Inferior parietal cortex (tissue), 1 donor: ENCODE measurements around the gene SLC29A4.
"Not testable (repeated sequence)": the region's sequence is repeated elsewhere in the genome, so short reads cannot be mapped to it uniquely, and the experiment has no call there.

Experiments
- DNase-seq: peaks from one replicate; pipeline ENCODE4 v3.0.0-alpha.2; 2016; ENCODE audit errors: extremely low spot score

The SLC29A4 gene

DNA sequence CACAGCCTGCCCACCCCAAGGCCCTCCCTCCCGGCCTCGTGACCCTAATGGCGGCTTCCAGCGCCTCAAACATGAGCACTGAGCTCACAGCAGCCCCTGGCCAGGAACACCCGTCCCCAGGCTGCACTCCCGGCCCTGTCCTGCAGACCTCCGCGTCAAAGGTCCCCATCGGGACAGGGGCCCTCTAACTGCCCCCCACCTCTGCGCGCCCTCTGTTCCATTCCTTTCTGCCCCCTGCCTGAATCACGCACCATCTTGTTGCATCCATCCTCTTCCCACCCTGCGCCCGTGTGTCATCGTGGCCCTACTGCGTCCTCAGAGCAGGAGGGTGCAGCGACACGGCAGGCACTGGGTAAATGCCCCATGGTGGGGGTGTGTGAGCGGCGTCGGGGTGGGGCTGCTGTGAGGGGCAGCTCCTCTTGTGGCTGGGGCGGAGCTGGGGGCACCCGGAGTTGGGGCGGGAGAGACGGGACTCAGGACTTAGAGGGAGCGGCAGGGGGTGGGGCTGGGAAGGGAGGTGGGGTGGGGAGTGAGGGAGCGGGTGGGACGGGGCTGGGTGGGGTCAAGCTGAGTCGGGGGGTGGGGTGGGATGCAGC is 13.4 kb downstream of the SLC29A4 start:
- DNase-seq, result no peak

DNA sequence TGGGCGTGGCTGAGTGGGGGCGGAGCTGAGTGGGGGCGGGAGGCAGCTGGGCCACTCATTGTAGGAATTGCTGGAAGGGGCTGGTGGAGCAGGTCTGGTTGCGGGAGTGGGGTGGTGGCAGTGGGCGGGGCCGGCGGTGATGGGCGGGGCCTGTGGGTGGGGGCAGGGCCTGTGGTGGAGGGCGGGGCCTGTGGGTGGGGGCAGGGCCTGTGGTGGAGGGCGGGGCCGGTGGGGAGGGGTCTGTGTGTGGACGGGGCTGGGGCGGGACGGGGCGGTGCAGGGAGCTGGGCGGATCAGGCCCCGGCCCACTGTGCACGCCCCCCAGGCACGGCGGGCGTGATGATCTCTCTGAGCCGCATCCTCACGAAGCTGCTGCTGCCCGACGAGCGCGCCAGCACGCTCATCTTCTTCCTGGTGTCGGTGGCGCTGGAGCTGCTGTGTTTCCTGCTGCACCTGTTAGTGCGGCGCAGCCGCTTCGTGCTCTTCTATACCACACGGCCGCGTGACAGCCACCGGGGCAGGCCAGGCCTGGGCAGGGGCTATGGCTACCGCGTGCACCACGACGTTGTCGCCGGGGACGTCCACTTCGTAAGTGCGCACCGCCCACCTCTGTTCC is 14.0 kb downstream of the SLC29A4 start:
- DNase-seq, result no peak

DNA sequence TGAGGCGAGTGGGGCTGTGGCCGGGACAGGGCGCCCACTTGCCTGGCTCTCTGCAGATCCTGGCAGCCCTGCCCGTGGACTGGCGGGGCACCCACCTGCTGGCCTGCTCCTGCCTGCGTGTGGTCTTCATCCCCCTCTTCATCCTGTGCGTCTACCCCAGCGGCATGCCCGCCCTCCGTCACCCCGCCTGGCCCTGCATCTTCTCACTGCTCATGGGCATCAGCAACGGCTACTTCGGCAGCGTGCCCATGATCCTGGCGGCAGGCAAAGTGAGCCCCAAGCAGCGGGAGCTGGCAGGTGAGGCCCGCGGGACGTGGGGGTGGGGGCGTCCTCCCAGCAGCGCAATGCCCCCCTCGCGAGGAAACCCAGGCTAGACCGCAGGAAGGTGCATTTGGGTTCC is 17.6 kb downstream of the SLC29A4 start:
- no peak for DNase-seq

DNA sequence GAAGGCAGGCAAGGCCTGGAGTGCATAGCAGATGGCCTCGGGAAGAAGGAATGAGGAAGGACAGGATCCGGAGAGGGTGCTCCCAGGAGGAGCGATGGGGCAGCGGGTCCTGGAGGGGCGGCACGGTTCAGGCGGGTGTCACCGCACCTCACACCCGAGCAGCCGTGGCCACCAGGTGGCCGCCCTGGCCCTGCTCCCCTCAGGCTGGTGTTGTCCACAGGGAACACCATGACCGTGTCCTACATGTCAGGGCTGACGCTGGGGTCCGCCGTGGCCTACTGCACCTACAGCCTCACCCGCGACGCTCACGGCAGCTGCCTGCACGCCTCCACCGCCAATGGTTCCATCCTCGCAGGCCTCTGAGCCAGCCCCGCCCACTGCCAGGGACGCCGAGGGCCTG is 19.8 kb downstream of the SLC29A4 start:
- DNase-seq, result no peak

DNA sequence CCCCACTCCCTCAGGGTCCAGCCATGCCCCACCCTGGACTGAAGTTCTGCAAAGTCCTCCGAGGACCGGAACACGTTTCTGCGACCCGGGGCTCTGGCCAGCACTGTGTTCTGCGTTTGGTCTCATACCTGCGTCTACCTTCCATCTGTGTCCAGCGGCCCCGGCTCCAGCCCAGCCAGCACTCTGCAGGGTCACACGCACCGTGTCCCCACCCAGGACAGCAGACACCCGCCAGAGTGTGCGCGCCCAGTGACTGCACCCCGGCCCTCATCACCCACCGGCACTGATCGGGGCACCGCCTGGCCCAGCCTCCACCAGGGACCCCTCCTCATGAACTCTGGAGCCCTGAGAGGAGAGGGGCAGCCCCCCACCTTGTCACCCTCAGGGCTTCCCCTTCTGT is 20.3 kb downstream of the SLC29A4 start:
- DNase-seq, result no peak

DNA sequence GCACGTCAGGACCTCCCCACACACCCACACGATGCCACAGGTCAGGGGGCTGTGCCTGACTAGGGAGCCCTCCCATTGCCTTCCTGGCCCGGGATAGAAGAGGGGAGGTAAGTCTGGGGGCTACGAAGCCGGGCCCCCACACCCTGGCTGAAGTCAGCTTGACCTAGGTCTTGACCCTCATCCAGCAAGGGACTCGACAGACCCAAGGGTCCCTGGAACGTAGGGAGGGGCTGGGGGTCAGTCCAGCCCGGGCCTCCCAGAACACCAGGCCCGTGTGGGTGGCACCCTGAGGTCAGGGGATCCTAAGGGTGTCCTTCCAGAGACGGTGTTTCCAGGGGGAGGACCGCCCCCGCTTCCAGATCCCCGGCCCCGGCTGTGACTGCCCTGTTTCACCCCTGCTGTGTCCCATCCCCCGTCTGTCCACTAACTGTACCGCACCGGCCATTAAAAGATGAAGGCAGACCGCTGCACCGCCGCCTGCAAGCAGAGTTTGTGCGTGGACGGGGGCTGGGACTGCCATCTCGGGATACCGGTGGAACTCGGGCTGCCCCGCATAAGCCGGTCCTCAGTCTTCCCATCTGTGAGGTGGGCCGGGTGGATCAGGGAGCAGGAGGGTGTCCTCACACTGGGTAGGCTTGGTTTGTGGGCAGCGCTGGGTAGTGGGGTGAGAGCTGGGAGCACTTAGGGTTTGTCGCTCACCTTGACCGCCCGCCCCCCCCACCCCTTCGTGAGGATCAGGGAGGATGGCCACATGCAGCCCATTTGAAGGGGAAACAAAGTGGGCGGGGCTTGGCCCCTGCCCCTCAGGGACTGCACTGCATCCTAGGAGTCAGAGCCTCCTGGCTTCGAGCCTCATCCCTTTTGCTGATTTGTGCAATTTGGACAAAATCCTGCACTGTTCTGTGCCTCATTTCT is 21.1 kb downstream of the SLC29A4 start:
- no peak for DNase-seq

DNA sequence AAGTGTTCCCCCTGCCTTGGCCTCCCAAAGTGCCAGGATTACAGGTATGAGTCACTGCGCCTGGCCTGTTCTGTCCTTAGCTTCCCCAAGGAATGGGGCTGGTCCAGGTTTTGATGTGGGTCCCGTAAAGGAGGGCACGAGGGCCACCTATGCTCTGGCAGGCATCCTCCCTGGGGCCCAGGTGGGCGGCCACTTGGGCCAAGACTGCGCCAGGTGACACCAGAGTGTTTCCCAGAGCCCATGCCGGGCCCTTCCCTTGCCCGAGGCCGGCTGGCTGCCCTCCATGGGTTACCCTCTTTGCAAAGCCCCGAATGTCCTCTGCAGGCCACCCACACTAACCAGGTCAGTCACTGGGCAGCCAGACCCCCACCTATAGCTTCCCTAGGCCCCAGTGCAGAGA is 22.3 kb downstream of the SLC29A4 start:
- not testable (repeated sequence) for DNase-seq

DNA sequence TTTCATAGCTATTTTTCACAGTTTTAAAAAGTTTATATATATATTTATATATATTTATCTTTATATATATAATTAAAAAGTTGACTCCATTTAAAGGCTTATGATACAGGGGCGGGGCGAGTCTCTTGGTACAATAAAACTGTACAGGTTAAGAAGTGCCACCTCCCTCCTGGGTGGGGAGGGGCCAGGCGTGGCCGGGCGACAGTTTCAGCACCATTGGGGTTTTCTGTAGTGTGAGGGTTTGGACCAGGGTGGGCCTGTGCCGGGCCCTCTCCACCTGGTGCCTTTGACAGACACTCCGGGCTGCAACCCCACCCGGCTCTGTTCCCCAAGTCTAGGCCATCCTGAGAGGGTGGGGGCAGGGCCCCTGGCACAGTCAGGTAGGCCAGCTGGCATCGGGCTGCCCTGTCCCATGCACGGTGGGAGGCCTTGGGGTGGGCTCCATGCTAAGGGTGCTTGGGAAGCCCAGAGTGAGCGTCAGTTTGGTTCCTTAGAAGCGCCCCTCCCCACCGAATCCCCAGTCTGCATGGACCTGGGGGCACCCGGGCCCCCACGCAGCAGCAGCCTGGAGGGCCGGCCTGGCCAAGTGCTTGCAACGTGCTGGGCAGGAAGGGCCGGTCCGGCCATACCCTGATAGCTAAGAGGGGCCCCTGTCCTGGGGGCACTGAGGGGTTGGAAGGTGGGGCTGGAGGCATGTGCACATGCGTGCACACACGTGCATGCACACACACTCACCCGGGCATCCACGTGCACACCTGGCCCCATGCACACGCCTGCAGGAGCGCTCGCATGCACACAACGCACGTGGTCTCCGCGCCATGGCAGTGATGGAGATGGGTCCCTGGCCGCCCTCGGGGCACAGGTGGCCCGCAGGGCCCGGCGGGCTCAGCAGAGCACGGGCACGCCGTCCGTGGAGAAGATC is 24.7 kb downstream of the SLC29A4 start:
- DNase-seq, result not testable (repeated sequence)

DNA sequence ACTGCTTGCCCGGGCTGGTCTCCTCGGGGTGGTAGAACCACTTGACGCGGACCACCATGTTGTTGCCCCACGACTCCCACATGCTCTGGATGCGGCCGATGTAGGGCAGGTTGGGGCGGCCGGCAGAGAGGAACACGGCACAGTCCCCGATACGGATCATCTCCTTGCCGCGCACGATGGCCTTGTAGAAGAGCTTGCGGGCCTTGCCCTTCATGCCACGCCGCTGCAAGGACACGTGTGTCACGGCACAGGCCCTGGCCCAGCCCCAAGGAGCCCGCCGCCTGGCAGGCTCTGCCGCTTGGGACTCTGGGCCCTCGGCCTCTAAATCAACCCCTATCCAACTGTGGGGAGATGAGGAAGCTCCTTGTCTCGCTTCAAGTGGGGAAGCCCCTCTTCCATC is 26.4 kb downstream of the SLC29A4 start:
- DNase-seq, result no peak

DNA sequence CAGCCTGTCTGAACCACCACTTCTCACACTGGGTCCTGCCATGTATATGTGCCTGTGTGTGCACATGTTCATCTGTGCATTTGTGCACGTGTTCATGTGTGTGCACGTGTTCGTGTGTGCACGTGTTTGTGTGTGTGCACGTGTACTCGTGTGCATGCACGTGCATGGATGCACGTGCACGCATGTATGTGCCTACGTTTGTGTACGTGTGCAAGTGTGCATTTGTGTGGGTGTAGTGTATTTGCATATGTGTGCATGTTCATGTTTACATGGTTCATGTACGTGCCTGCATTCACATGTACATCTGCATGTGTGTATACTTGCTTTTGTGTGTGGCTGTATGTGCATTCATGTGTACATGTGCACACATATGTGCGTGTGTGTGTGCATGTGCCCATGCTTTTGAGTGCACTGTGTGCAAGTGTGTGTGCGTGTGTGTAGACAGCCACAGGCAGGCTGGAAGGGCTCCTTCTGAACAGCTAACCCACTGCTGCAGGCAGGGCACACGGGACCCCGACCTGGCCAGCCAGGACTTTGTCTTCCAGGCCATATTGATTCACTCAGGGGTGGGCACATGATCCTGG is 28.2 kb downstream of the SLC29A4 start:
- no peak for DNase-seq

DNA sequence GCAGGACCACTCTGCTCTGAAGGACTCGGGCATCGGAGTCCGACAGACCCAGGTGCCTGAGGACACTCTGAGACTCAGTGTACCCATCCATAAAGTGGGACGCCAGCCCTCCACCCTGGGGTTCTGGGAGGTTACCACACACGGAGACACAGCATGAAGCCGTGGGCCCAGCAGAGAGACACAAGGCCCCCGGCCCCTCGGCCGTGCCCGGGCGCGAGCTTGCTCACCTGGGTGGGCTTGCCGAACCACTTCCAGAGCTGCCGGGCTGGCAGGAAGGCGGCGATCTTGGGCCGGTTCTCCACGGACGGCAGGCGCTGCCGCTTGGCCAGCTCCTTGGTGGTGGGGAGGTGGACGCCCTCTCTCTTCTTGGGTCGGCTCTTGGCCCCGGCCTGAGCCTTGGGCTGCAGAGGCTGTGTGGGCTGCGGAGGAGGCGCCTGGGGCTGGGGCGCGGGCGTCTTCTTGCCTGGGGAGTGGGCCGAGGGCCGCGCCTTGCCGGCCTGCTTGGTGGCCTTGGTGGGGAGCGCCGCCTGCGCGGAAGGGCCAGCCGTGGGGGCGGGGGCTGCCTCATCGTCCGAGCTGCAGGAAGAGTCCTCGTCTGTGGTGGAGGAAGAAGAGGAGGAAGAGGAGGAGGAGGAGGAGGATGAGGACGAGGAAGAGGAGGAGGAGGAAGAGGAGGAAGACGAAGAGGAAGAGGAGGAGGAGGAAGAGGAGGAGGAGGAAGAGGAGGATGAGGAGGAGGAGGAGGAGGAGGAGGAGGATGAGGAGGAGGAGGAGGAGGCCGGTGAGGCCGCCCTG is 29.7 kb downstream of the SLC29A4 start:
- DNase-seq, result not testable (repeated sequence)

DNA sequence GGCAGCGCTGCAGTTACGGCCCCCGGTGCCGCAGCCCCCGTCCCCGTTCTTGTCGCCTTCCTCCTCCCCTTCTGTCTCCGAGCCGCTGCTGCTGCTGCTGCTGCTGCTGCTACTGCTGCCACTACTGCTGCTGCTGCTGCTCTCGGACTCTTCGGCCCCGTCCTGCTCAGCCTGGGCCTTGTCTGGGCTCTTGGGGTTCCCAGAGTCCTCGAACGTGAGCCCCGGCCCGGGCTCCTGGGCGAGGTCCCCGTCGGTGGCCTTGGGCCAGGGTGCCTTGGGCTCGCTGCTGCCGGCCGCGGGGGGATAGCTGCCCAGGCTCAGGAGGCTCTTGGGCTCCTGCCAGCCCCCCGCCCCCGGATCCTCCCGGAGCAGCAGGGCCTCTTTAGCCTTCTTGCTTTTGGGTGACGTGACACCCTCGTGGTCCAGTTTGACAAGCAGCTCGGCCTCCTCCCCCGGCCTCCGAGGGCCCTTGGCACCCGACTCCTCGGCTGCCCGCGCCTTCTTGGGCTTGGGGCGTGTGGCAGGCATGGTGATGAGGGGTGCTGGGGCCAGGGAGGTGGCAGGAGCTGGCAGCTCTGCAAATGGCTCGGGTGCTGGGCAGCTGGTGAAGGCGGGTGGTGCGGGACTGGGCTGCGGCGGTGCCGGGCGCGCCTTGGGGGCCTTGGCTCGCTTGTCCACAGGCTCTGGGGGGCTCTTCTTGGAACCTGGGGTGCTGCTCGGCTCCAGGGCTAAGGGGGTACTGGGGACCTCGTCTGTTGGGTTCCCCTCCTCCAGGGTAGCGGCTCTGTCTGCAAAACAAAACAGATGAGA is 30.5 kb downstream of the SLC29A4 start:
- not testable (repeated sequence) for DNase-seq

DNA sequence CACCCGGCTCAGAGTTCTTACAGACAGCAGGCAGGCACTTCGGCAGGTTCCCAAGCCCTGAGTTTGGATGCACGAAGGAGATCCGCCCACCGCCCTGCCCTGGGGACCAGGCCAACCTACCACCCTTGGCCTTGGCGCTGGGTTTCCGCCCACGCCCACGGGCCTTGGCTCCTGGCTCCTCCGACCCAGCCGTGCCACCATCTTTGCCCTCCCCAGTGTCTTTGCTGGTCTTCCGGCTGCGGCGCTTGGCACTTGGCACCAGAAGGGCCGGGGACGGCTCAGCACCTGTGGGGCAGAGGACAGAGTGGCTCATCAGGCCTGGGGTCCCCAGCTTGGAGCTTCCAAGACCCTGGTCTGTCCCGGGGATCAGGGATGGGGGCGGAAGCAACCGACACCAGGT is 32.1 kb downstream of the SLC29A4 start:
- DNase-seq, result no peak

DNA sequence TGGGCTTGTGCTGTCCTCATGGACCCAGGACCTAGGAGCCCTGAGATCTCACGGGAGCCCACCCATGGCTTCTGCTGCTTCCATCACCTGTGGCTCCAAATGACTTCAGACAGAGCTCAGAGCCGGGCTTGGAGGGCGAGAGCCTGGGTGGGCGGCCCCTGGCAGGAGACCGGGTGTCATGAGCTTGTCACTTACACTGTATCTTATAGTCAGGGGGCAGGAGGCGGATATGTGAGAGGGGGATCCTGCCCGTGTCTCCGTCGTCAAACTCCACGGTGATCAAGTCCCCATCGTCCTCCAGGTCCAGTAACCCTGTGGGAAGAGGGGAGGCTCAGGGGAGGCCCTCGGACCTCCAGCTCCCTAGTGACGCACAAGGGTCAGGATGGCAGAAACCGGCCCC is 33.0 kb downstream of the SLC29A4 start:
- no peak for DNase-seq

DNA sequence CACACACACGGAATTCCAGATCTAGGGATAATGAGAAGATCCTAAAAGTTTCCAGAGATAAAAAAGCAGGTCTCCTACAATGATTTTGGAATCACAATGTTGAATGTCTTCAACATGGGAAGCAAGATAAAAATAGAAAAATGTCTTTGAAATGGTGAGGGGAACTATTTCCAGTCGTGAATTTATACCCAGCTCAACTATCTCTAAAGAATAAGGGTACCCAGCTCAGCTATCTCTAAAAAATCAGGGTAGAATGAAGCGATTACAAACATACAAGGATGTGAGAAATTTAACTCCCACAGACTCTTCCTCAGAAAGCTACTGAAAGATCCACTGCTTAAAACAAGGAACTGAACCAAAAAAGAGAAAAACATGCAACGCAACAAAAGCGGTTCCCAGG is 35.9 kb downstream of the SLC29A4 start:
- not testable (repeated sequence) for DNase-seq

DNA sequence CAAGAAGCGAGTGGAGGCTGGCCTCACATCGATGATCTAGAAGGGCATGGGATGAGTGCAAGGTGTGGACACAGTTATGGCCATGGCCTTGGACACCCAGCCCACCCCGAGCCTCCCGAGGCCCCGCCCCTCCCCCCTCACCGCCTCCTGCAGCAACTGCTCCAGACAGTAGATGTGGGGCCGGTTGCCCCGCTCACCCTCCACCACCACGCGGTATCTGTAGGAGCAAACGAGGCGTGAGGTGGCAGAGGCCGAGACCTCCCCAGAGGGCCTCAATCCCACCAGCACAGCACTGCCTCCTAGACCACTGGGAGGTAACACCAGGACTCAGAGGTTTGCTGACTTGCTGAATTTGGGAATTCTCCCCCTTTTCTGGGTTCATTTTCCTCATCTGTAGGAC is 37.6 kb downstream of the SLC29A4 start:
- DNase-seq, result no peak

DNA sequence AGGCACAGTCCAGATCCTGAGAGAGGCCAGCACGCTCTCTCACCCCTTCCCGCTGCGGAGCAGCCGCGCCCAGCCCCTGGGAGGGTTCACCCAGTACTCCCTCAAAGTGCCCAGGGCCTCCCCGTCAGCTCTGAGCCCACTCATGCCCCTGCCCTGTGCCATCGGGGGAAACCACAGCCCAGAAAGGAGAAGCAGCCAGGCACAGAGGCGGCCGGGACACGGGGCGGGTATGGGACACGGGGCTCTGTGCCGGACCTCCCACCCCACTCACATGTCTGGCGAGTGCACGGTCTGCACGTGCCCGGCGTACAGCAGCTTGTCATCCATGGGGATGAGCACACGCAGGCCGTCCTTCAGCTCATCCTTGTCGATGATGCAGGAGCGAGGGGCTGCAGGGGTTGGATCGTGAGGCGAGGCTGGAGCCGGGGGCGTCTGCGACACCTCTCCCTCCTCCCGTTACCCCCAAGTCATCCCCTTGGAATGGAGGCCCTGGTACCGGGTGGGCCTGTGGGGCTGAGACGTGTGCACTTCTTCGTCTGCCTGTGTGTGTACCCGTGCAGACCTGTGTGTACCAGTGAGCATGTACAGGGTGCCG is 38.2 kb downstream of the SLC29A4 start:
- no peak for DNase-seq

DNA sequence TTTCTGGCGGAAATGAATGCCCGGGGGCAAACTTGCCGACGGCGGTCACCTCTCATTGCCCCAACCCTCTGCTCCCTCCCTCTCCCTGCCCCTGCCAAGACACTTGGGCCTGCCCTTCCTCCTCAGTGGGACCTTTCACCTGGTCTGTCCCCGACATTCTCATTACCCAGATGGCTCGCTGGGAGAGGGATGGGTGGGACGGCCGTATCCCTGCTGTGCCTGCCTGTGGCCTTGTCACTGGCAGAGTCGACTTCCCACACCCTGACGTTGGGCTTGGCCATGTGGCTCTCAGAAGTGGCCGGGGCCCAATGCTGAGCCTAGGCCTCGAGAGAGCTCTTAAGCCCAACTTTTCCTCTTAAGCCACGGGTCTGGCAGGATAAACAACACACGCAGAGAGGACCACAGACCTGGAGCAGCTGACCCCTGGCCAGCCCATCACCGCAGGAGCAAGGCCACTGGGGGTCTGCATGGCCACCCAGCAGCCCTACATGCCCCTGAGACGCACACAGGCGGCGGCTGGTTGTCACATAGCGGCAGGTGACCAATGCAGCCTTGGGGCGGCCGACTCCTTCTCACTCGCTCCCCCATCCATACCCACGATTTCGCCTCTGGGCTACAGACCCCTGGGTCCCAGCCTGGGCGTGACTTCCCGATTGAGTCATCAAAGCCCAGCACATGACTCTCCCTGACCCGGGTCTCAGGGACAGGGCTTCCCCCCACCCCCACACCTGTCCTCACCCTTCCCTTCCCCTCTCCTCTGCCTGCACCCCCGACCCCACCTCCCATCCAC is 40.1 kb downstream of the SLC29A4 start:
- DNase-seq, result no peak
